ENCODE results near the gene NT5DC1. TPM values are rescaled to one million over a fixed set of nuclear protein-coding genes. Genes with fewer than 3 reads are reported as not detected.
A peak's percentile ranks its signal among the peaks of the same experiment; 100 is the strongest.

Gene NT5DC1
- total and polyA plus RNA-seq, 10 of the 15 experiments (the other 5 are each of a cell fraction or from before 2014, with no cell fraction given) = 40.8 to 140 (median 66.8) TPM

GRCh38 chr6:116102873-116103272 lies 2.2 kb downstream of the NT5DC1 start (continued):
- peak; percentile 41; the same call in 1 of the 2 replicates for TF ChIP-seq POLR2AphosphoS5 (IDR thresholded peaks at IDR 0.05; ENCODE audit: low read length)
- no peak; the same call in 1 of the 2 replicates for TF ChIP-seq IKZF1 (conservative IDR thresholded peaks at IDR 0.05)
- TF ChIP-seq YBX1 (IDR thresholded peaks at IDR 0.05) = no peak
- TF ChIP-seq SREBF1 (IDR thresholded peaks at IDR 0.05; ENCODE audit: low read length) = no peak
- peak; percentile 44; the same call in 1 of the 2 replicates for TF ChIP-seq NKRF (conservative IDR thresholded peaks at IDR 0.05)
- no peak for TF ChIP-seq TCF7 (IDR thresholded peaks at IDR 0.05; ENCODE audit: borderline replicate concordance)
- 0 out of 2 replicates have a peak, but pooled peaks have one; percentile 21 for TF ChIP-seq RB1 (IDR thresholded peaks at IDR 0.05; ENCODE audit: borderline replicate concordance)
- no peak for TF ChIP-seq ATF2 (IDR thresholded peaks at IDR 0.05; ENCODE audit: low read length)
- no peak for TF ChIP-seq SMAD1 (IDR thresholded peaks at IDR 0.05; ENCODE audit: low read depth, partially characterized antibody)
- TF ChIP-seq HDAC6 (IDR thresholded peaks at IDR 0.05; ENCODE audit: unreplicated experiment) = no peak
- no peak for TF ChIP-seq IKZF2 (IDR thresholded peaks at IDR 0.05)
- TF ChIP-seq MEF2A (IDR thresholded peaks at IDR 0.05; ENCODE audit: insufficient read depth, low read depth, low read length) = no peak
- TF ChIP-seq IRF4 (IDR thresholded peaks at IDR 0.05; ENCODE audit: low read depth, low read length) = no peak
- TF ChIP-seq MLLT1 (IDR thresholded peaks at IDR 0.05) = no peak
- no peak for TF ChIP-seq RUNX3 (IDR thresholded peaks at IDR 0.05; ENCODE audit: low read length)
- peak; percentile 78 for TF ChIP-seq ZNF687 (IDR thresholded peaks at IDR 0.05)
- peak; percentile 73 for TF ChIP-seq SPI1 (IDR thresholded peaks at IDR 0.05; ENCODE audit: borderline replicate concordance, insufficient read depth, low read depth, low read length)
- no peak for TF ChIP-seq MEF2B (IDR thresholded peaks at IDR 0.05; ENCODE audit: partially characterized antibody, poor library complexity, severe bottlenecking)
- no peak for TF ChIP-seq ZNF274 (IDR thresholded peaks at IDR 0.05; ENCODE audit: insufficient read depth, insufficient read length)
- no peak for TF ChIP-seq TCF12 (IDR thresholded peaks at IDR 0.05; ENCODE audit: low read depth, low read length)
- no peak for TF ChIP-seq GATAD2B (conservative IDR thresholded peaks at IDR 0.05; ENCODE audit: low read depth)
- TF ChIP-seq SMC3 (IDR thresholded peaks at IDR 0.05; ENCODE audit: borderline replicate concordance, low read length) = no peak
- no peak for TF ChIP-seq LARP7 (IDR thresholded peaks at IDR 0.05)
- TF ChIP-seq ASH2L (IDR thresholded peaks at IDR 0.05; ENCODE audit: borderline replicate concordance, low read depth) = no peak
- TF ChIP-seq EED (IDR thresholded peaks at IDR 0.05; ENCODE audit: low read depth) = no peak

Data from GM12878 (cell line).